Liver (tissue), 9 donors: Measurements from ENCODE around the gene C12orf60. TPM values are rescaled to one million over a fixed set of nuclear protein-coding genes. Genes with fewer than 3 reads are reported as not detected.

Experiments used
- DNase-seq: peaks from one replicate; pipeline ENCODE4 v3.0.0-alpha.2; 2017; ENCODE audit warnings: low spot score
- H3K27ac ChIP-seq, 2 donors: one replicate each; pipeline ENCODE4 v1.7.0; 2013; ENCODE audit warnings: inconsistent platforms in 2 of 2, low read length in 2 of 2, control low read depth in 1 of 2, low read depth in 1 of 2, mild to moderate bottlenecking in 1 of 2
- H3K27me3 ChIP-seq, 4 donors: one replicate each; pipeline versions ENCODE4 v1.6.1 to v1.7.0; 2013; ENCODE audit warnings: low read length in 3 of 4, inconsistent platforms in 1 of 4, mild to moderate bottlenecking in 1 of 4, moderate library complexity in 1 of 4; ENCODE audit not compliant: control insufficient read depth in 4 of 4, insufficient read depth in 4 of 4
- H3K36me3 ChIP-seq, 4 donors: one replicate each; pipeline versions ENCODE4 v1.6.1 to v1.7.0; 2013; ENCODE audit warnings: low read length in 3 of 4, mild to moderate bottlenecking in 3 of 4, low read depth in 1 of 4, moderate library complexity in 1 of 4; ENCODE audit not compliant: control insufficient read depth in 4 of 4, insufficient read depth in 3 of 4
- H3K4me1 ChIP-seq, 4 donors: one replicate each; pipeline versions ENCODE4 v1.6.1 to v1.7.0; 2013; ENCODE audit warnings: low read length in 3 of 4, mild to moderate bottlenecking in 3 of 4, moderate library complexity in 1 of 4; ENCODE audit not compliant: control insufficient read depth in 4 of 4, insufficient read depth in 4 of 4
- H3K4me3 ChIP-seq, 3 donors: one replicate each; pipeline versions ENCODE4 v1.6.1 to v1.7.0; 2013; ENCODE audit warnings: low read length in 3 of 3, control low read depth in 1 of 3, low read depth in 1 of 3, mild to moderate bottlenecking in 1 of 3
- H3K9ac ChIP-seq, 2 donors: one replicate each; pipeline ENCODE4 v1.7.0; 2013; ENCODE audit warnings: low read length in 2 of 2, mild to moderate bottlenecking in 2 of 2, moderate library complexity in 2 of 2, control low read depth in 1 of 2, low read depth in 1 of 2
- H3K9me3 ChIP-seq, 4 donors: one replicate each; pipeline versions ENCODE4 v1.6.1 to v1.7.0; 2013; ENCODE audit warnings: low read length in 3 of 4; ENCODE audit not compliant: control insufficient read depth in 4 of 4
- EGR1 ChIP-seq, 2 donors: IDR thresholded peaks; 2 replicates each; pipeline ENCODE4 v1.6.1; 2016 to 2018; ENCODE audit warnings: antibody characterized with exemption in 2 of 2, low read depth in 2 of 2
- FOXA1 ChIP-seq: IDR thresholded peaks from 2 replicates; pipeline ENCODE4 v1.6.1; 2016; ENCODE audit warnings: antibody characterized with exemption
- FOXA2 ChIP-seq: IDR thresholded peaks from 2 replicates; pipeline ENCODE4 v1.6.1; 2016; ENCODE audit warnings: antibody characterized with exemption
- GABPA ChIP-seq, 2 donors: IDR thresholded peaks in 1 of 2; conservative IDR thresholded peaks in 1 of 2; 2 replicates each; pipeline ENCODE4 v1.6.1; 2016; ENCODE audit warnings: antibody characterized with exemption in 2 of 2, mild to moderate bottlenecking in 1 of 2, moderate library complexity in 1 of 2
- HNF4A ChIP-seq, 2 donors: conservative IDR thresholded peaks; 2 replicates each; pipeline ENCODE4 v1.6.1; 2016; ENCODE audit warnings: antibody characterized with exemption in 2 of 2, mild to moderate bottlenecking in 2 of 2
- HNF4G ChIP-seq: IDR thresholded peaks from 2 replicates; pipeline ENCODE4 v1.6.1; 2016; ENCODE audit warnings: antibody characterized with exemption
- JUND ChIP-seq, 2 donors: IDR thresholded peaks; 2 replicates each; pipeline ENCODE4 v1.6.1; 2016; ENCODE audit warnings: antibody characterized with exemption in 2 of 2
- NR2F2 ChIP-seq: IDR thresholded peaks from 2 replicates; pipeline ENCODE4 v1.6.1; 2016; ENCODE audit warnings: antibody characterized with exemption
- RAD21 ChIP-seq, 2 donors: IDR thresholded peaks; 2 replicates each; pipeline ENCODE4 v1.6.1; 2016; ENCODE audit warnings: antibody characterized with exemption in 2 of 2, mild to moderate bottlenecking in 2 of 2
- RXRA ChIP-seq, 2 donors: IDR thresholded peaks; 2 replicates each; pipeline ENCODE4 v1.6.1; 2017 to 2018; ENCODE audit warnings: antibody characterized with exemption in 2 of 2, mild to moderate bottlenecking in 1 of 2
- SP1 ChIP-seq: IDR thresholded peaks from 2 replicates; pipeline ENCODE4 v1.6.1; 2018; ENCODE audit warnings: antibody characterized with exemption, mild to moderate bottlenecking
- TAF1 ChIP-seq: conservative IDR thresholded peaks from 2 replicates; pipeline ENCODE4 v1.6.1; 2016; ENCODE audit warnings: antibody characterized with exemption, mild to moderate bottlenecking
- YY1 ChIP-seq: IDR thresholded peaks from 2 replicates; pipeline ENCODE4 v1.6.1; 2016; ENCODE audit warnings: antibody characterized with exemption, mild to moderate bottlenecking
- WGBS: extraction: QIAGEN DNeasy Blood & Tissue Kit; methylation state at CpG from one replicate; pipeline ENCODE4 v1.1.7; 2013; 5-methylcytosine and 5-hydroxymethylcytosine counted together
- polyA plus RNA-seq, 2 donors: library from polyadenylated mRNA; stranded (reverse) in 1 of 2; unstranded in 1 of 2; fragments of 200-250 nt in 1 of 2; fragments of >200 nt in 1 of 2; fragmentation: Nextera tagmentation in 1 of 2; extraction: Ambion mirVana in 1 of 2; gene quantifications; one replicate each; pipeline versions ENCODE4 v1.2.1 to v1.2.3, GENCODE V29; 2013 to 2015
- total RNA-seq, 2 donors: library from RNA; depleted of rRNA; stranded (reverse); fragments of >200 nt; gene quantifications; one replicate each; pipeline ENCODE4 v1.2.3, GENCODE V29; 2014
- TF ChIP-seq, protein P1 (sequence below): IDR thresholded peaks from 2 replicates; pipeline ENCODE4 v1.6.1; 2016; ENCODE audit warnings: antibody characterized with exemption
- TF ChIP-seq, protein P2 (sequence below): IDR thresholded peaks from 2 replicates; pipeline ENCODE4 v1.6.1; 2016; ENCODE audit warnings: antibody characterized with exemption
- TF ChIP-seq, protein P3 (sequence below): IDR thresholded peaks from 2 replicates; pipeline ENCODE4 v1.6.1; 2016; ENCODE audit warnings: antibody characterized with exemption
- TF ChIP-seq, protein P4 (sequence below): fragments of 150-350 bp; IDR thresholded peaks from 2 replicates; pipeline ENCODE4 v1.5.1; 2017; ENCODE audit warnings: improper control_type of control experiment, low read depth, low read length; ENCODE audit not compliant: missing input control
- TF ChIP-seq, protein P5 (sequence below): IDR thresholded peaks from 2 replicates; pipeline ENCODE4 v1.6.1; 2016; ENCODE audit warnings: antibody characterized with exemption, mild to moderate bottlenecking
- donor health status: healthy.
- donor health status: healthy.
- donor health status: healthy.
- donor health status: healthy.
- donor health status: healthy.

C12orf60 gene
- total and polyA plus RNA-seq, 4 donors: 0.50 to 1.9 (median 1.0) TPM

DNA sequence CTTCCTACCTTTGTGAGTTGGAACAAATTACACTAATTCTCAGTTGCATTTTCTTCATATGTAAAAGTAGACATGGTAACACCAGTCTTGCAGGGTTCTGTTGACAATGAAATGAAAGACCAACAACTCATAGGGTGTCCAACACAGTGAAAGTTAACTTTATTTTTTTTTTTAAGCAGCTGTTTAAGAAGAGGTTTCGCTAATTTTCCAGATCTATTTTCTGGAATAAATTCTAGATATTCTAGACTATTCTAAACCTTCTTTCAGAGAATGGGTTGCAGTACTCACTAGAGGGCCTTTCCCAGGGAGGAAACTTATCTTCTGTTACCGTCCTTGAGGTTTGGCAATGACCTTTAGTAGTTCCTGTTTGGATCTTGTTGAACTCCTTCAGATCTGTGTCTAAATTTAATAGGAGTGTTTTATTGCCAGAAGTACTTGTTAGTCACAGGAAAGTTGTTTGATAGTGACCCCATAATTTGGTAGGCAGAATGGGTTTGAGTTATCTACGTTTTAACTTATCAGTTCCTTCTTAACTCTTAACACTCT, 42.6 kb downstream of the C12orf60 start:
- TF ChIP-seq RAD21 (IDR thresholded peaks at IDR 0.05): no peak
- TF ChIP-seq, protein P1, sequence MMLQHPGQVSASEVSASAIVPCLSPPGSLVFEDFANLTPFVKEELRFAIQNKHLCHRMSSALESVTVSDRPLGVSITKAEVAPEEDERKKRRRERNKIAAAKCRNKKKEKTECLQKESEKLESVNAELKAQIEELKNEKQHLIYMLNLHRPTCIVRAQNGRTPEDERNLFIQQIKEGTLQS: no peak
- TF ChIP-seq FOXA1: no peak
- TF ChIP-seq JUND (IDR thresholded peaks at IDR 0.05): no peak
- no peak for TF ChIP-seq FOXA2
- no peak for TF ChIP-seq HNF4G
- no peak for TF ChIP-seq TAF1
- TF ChIP-seq, protein P2, sequence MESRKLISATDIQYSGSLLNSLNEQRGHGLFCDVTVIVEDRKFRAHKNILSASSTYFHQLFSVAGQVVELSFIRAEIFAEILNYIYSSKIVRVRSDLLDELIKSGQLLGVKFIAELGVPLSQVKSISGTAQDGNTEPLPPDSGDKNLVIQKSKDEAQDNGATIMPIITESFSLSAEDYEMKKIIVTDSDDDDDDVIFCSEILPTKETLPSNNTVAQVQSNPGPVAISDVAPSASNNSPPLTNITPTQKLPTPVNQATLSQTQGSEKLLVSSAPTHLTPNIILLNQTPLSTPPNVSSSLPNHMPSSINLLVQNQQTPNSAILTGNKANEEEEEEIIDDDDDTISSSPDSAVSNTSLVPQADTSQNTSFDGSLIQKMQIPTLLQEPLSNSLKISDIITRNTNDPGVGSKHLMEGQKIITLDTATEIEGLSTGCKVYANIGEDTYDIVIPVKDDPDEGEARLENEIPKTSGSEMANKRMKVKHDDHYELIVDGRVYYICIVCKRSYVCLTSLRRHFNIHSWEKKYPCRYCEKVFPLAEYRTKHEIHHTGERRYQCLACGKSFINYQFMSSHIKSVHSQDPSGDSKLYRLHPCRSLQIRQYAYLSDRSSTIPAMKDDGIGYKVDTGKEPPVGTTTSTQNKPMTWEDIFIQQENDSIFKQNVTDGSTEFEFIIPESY: no peak
- no peak for TF ChIP-seq RXRA (IDR thresholded peaks at IDR 0.05)
- TF ChIP-seq, protein P3, sequence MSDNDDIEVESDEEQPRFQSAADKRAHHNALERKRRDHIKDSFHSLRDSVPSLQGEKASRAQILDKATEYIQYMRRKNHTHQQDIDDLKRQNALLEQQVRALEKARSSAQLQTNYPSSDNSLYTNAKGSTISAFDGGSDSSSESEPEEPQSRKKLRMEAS: no peak
- TF ChIP-seq EGR1 (IDR thresholded peaks at IDR 0.05; ENCODE audit: low read depth in 2 of 2): no peak
- TF ChIP-seq SP1: no peak
- TF ChIP-seq, protein P4, sequence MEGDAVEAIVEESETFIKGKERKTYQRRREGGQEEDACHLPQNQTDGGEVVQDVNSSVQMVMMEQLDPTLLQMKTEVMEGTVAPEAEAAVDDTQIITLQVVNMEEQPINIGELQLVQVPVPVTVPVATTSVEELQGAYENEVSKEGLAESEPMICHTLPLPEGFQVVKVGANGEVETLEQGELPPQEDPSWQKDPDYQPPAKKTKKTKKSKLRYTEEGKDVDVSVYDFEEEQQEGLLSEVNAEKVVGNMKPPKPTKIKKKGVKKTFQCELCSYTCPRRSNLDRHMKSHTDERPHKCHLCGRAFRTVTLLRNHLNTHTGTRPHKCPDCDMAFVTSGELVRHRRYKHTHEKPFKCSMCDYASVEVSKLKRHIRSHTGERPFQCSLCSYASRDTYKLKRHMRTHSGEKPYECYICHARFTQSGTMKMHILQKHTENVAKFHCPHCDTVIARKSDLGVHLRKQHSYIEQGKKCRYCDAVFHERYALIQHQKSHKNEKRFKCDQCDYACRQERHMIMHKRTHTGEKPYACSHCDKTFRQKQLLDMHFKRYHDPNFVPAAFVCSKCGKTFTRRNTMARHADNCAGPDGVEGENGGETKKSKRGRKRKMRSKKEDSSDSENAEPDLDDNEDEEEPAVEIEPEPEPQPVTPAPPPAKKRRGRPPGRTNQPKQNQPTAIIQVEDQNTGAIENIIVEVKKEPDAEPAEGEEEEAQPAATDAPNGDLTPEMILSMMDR: no peak
- no peak for TF ChIP-seq YY1
- no peak for TF ChIP-seq NR2F2
- TF ChIP-seq HNF4A (conservative IDR thresholded peaks at IDR 0.05): no peak
- TF ChIP-seq, protein P5, sequence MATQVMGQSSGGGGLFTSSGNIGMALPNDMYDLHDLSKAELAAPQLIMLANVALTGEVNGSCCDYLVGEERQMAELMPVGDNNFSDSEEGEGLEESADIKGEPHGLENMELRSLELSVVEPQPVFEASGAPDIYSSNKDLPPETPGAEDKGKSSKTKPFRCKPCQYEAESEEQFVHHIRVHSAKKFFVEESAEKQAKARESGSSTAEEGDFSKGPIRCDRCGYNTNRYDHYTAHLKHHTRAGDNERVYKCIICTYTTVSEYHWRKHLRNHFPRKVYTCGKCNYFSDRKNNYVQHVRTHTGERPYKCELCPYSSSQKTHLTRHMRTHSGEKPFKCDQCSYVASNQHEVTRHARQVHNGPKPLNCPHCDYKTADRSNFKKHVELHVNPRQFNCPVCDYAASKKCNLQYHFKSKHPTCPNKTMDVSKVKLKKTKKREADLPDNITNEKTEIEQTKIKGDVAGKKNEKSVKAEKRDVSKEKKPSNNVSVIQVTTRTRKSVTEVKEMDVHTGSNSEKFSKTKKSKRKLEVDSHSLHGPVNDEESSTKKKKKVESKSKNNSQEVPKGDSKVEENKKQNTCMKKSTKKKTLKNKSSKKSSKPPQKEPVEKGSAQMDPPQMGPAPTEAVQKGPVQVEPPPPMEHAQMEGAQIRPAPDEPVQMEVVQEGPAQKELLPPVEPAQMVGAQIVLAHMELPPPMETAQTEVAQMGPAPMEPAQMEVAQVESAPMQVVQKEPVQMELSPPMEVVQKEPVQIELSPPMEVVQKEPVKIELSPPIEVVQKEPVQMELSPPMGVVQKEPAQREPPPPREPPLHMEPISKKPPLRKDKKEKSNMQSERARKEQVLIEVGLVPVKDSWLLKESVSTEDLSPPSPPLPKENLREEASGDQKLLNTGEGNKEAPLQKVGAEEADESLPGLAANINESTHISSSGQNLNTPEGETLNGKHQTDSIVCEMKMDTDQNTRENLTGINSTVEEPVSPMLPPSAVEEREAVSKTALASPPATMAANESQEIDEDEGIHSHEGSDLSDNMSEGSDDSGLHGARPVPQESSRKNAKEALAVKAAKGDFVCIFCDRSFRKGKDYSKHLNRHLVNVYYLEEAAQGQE: no peak
- no peak for TF ChIP-seq GABPA (IDR thresholded peaks at IDR 0.05 in 1 of 2, conservative IDR thresholded peaks at IDR 0.05 in 1 of 2)
- no peak for DNase-seq
- Histone ChIP-seq H3K9me3 (no peaks in the 10 kb centered on the region), H3K4me1 (peaks cover 0 to 23% (median 11%) of the 10 kb centered on the region in 4 donors), H3K27ac (no peak overlapping the region), H3K27me3 (no peaks in the 10 kb centered on the region), H3K36me3 (no peaks in the 10 kb centered on the region), H3K9ac (no peak overlapping the region), H3K4me3 (no peak overlapping the region)
- 47% methylated on average over 3 of the region's 3 CpGs for WGBS
